GM20000 (cell line): ENCODE results near the gene SNX20.

Source experiments
- DNase-seq: peaks from one replicate; pipeline ENCODE4 v3.0.0; 2012; ENCODE audit warnings: low spot score
- TF ChIP-seq, protein P1 (sequence below): IDR thresholded peaks from 2 replicates; pipeline ENCODE4 v1.5.1; 2012; ENCODE audit warnings: mild to moderate bottlenecking, control low read depth; ENCODE audit errors: extremely low read depth, missing control alignments

Gene SNX20

DNA sequence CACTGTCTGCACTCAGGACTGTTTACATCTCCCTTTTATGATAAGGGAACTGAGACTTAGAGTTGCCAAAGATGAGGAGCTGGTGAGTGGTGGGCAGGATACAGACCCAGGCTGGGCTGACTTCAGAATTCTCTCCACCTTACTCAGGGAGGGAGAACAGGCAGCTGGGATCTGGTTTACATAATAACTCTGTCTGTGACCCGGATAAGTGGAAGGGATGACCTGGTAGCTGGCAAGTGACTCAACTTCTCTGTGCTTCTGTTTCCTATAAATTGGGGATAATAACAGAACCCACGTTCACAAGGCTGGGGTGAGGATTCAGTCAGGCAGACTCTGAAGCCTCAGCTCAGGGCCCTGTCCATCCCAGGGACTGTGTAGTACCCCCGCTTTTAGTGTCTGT, 2.6 kb downstream of the SNX20 start:
- TF ChIP-seq, protein P1, sequence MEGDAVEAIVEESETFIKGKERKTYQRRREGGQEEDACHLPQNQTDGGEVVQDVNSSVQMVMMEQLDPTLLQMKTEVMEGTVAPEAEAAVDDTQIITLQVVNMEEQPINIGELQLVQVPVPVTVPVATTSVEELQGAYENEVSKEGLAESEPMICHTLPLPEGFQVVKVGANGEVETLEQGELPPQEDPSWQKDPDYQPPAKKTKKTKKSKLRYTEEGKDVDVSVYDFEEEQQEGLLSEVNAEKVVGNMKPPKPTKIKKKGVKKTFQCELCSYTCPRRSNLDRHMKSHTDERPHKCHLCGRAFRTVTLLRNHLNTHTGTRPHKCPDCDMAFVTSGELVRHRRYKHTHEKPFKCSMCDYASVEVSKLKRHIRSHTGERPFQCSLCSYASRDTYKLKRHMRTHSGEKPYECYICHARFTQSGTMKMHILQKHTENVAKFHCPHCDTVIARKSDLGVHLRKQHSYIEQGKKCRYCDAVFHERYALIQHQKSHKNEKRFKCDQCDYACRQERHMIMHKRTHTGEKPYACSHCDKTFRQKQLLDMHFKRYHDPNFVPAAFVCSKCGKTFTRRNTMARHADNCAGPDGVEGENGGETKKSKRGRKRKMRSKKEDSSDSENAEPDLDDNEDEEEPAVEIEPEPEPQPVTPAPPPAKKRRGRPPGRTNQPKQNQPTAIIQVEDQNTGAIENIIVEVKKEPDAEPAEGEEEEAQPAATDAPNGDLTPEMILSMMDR = no peak
- DNase-seq = no peak

DNA sequence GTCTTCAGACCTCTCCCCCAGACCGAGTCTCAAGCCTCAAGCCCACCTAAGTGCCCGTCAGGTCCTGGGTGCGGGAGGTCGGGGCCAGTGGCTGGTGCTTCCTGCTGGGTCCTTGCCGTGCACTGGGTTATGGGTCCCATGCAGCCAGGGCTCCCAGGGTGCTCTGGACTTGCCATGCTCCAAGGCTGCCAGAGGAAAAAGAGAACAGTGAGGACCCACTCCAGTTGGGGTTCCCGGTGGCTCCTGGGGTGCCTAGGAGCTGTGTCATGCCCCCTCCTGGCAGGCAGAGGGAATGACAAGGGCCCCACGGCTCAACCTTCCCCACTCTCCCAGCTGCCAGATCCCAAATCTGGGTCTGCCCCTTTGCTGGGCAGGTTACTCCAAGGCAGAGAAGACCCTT, 3.8 kb downstream of the SNX20 start:
- no peak for DNase-seq
- TF ChIP-seq, protein P1 = no peak

DNA sequence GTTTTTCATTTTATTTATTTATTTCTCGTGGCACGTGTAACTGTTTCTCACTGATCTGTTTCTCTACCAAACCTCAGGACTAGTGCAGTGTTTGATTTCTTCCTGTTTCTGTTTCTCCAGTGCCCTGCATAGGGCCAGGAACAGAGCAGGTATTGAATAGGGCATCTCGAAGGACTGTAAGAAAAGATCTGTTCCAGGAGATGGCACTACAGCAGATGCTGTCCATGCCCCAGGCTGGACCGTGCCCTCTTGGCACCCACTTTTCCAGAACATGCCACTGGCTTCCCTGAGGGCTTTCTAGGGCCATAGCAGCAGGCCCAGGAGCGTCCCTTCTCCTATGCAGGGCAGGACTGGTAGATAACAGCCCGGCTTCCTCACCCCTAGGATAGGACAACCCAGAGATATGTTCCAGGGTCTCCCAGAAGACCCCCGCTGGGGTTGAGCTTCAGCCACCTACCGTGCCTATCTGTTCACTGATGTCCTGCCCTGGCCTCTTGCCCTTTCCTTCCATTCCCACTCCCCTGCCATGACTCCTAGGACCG, 4.4 kb downstream of the SNX20 start:
- no peak for DNase-seq
- TF ChIP-seq, protein P1 = no peak

DNA sequence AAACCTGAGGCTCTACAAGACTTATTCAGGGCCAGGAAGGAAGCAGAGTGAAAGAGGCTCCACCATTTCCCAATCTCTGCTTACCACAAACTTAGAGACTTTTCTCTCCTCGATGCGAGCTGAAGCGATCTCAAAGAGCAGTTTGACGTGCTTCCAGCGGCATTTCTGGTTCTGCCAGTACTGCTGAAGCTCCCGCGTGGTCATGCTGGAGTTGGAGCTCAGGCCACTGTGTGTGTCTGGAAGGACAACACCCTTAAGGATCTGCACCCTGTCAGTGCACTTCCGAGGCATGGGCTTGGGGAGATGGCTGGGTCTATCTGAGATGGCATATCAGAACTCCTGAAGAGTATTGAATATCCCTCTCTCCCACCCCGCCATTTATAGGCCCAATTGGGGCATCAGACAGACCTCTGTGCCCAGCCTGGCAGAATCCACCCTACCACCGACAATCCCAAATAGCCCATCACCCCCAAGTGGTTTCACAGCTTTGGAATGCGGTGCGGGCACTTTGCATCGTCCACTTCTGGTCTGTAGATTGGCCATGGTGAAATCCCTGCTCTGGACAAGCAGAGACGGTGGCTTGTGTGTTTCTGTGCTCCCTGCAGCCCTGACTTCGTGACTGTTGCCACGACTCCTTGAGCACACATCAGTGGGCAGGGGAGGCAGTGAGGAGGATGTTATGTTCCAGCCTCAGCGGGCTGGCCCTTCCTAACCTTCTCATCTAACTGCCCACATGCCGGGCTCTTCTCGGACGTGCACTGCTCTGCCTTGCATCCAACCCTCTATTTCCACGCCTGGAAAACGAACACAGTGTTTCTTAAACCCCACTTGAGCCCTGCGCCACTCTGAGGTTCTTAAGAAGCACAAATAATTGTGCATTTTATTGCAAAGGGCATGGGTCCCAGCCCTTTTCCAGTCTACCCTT, 5.2 kb downstream of the SNX20 start:
- TF ChIP-seq, protein P1 = no peak
- DNase-seq = no peak

DNA sequence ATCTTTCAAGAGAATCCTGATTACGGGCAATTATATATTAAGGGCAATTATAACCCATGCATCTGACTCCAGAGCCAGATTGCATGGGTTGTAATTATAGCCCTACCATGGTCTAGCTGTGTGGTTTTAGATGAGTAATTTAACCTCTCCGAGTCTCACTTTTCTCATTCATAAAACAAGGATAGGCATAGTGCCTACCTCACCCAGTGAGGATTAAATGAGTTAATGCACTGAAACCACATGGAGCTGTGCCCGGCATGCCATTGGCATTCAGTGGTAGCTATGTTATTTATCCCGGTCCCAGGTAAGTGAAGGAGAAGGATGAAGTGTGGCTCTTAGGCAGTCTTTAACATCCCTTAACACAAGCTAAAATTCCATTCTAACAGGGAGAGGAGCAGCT, 6.3 kb downstream of the SNX20 start:
- TF ChIP-seq, protein P1 = no peak
- DNase-seq = no peak

DNA sequence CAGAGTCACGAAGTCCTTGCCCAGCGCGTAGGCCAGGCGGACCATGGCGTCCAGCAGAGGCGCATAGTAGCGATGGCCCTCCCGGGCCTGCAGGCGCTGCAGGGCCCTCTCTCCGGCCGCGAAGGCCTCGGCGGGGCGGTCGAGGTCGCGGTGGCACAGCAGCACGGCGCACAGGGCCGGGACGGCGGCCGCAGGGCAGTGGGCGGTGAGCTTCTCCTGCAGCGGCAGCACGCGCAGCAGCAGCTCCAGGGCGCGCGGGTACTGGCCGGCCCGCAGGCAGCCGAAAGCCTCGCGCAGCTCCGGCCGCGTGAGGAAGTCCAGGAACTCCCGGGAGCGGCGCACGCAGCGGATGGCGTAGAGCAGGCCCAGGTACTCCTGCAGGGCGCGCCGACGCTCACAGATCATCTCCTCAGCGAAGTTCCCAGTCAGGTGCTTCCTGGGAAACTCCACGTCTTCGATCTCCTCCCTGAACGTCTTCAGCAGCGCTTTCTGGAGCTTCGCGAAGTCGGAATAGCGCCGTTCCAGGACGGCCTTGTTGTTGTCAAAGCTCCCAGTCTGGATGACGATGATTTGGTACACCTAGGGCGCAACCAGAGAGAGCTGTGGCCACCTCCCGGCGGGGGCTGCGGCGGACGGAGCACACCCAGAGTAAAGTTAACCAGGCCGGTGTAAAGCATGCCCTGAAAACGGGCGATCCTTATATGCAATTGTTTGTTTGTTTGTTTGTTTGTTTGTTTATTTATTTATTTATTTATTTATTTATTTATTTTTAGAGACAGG, 7.4 kb downstream of the SNX20 start:
- TF ChIP-seq, protein P1 = no peak
- no peak for DNase-seq
